Urinary bladder (tissue), 4 donors: ENCODE results near the gene PDE8B. TPM values are rescaled to one million over a fixed set of nuclear protein-coding genes. Genes with fewer than 3 reads are reported as not detected.

Experiments used
- DNase-seq: peaks from one replicate; pipeline ENCODE4 v3.0.0-alpha.2; 2015; ENCODE audit errors: extremely low spot score
- H3K27ac ChIP-seq: one replicate; pipeline ENCODE4 v1.5.1; 2013; ENCODE audit warnings: low read depth, mild to moderate bottlenecking, moderate library complexity
- H3K36me3 ChIP-seq: one replicate; pipeline ENCODE4 v1.6.1; 2013; ENCODE audit warnings: mild to moderate bottlenecking, moderate library complexity; ENCODE audit not compliant: insufficient read depth
- H3K4me1 ChIP-seq: one replicate; pipeline ENCODE4 v1.6.1; 2013; ENCODE audit warnings: mild to moderate bottlenecking, moderate library complexity; ENCODE audit not compliant: insufficient read depth
- H3K4me3 ChIP-seq: one replicate; pipeline ENCODE4 v1.5.1; 2013; ENCODE audit warnings: low read depth, low read length
- WGBS: extraction: QIAGEN DNeasy Blood & Tissue Kit; methylation state at CpG from one replicate; pipeline ENCODE4 v1.1.7; 2013; 5-methylcytosine and 5-hydroxymethylcytosine counted together
- polyA plus RNA-seq: library from polyadenylated mRNA; stranded (reverse); fragments of 200-250 nt; gene quantifications from one replicate; pipeline ENCODE4 v1.2.3, GENCODE V29; 2013
- total RNA-seq: library from RNA; depleted of rRNA; stranded (reverse); fragments of >200 nt; gene quantifications from one replicate; pipeline ENCODE4 v1.2.3, GENCODE V29; 2014
- donor health status: healthy with polysubstance abuse.
- donor health status: healthy.

PDE8B gene
- total and polyA plus RNA-seq, 2 donors = 2.4 to 2.9 TPM

DNA sequence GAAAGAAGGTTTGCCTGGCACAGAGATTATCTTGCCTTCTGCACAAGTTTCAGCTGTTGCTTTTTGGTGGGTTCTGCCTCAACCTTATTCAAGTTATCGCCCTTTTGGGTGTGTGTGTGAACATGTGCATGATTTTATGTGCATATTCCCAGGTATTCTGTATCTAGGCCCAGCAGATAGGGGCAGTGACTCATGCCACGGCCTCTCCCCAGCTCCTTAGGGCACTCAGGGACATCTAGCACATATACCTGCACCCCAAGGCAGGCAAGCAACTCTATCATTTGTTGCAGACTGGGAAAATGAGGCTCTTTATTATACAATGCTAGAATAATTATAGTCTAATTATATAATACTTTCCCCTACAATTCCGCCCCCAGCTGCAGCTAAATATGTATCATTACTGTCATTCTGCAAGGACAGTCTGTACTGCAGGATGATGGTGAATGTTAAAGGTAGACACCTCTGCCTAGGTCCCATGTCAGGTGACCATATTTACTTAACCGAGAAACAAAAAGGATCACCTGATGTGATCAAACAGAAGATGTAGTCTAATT lies 128.9 kb downstream of the PDE8B start:
- 93% methylated on average over 4 of the region's 4 CpGs for WGBS
- H3K36me3 ChIP-seq = no peaks in the 10 kb centered on the region
- no peak for DNase-seq
- H3K27ac ChIP-seq = no peak overlapping the region
- no peaks in the 10 kb centered on the region for H3K4me1 ChIP-seq
- no peak overlapping the region for H3K4me3 ChIP-seq

GRCh38 chr5:77343165-77343564 lies 132.7 kb downstream of the PDE8B start:
- WGBS = 87% methylated on average over 3 of the region's 3 CpGs
- DNase-seq = no peak
- H3K4me3 ChIP-seq = no peak overlapping the region
- no peaks in the 10 kb centered on the region for H3K36me3 ChIP-seq
- no peaks in the 10 kb centered on the region for H3K4me1 ChIP-seq
- H3K27ac ChIP-seq = no peak overlapping the region

DNA sequence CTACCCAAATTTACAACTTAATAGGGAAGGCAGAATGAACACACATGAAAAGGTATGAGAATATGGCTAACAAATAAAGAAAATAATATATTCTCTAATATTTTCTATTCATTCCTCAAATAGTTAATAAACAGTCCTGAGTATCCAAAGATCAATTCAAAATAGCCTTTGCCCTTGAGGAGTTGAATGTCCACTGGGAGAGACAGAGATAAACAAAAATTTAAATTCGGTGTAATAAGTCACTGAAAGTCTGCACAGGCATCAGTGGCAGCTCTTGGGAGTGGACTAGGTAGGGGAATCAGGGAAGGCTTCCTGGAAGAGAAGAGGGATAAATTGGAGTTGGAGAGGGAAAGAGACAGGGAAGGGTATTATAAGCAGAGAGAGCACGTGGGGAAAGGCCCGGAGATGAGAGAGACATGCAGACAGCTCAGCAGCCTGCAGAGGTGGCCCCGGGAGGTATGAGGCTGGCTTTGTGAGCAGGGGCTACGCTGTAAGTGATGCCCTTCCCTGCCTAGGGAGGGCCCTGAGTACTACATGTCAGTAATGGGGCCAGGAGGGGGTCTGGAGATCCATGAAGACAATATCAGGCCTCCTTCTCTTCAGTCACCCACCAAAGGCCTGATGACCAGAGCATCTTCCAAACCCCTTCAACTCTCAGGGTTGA lies 137.1 kb downstream of the PDE8B start:
- WGBS = 88% methylated on average over 5 of the region's 5 CpGs
- no peak overlapping the region for H3K4me3 ChIP-seq
- no peaks in the 10 kb centered on the region for H3K36me3 ChIP-seq
- no peaks in the 10 kb centered on the region for H3K4me1 ChIP-seq
- H3K27ac ChIP-seq = no peak overlapping the region
- DNase-seq = no peak

GRCh38 chr5:77353251-77353650 lies 142.8 kb downstream of the PDE8B start:
- no peaks in the 10 kb centered on the region for H3K4me1 ChIP-seq
- H3K27ac ChIP-seq = no peak overlapping the region
- no peak overlapping the region for H3K4me3 ChIP-seq
- no peak for DNase-seq
- no peaks in the 10 kb centered on the region for H3K36me3 ChIP-seq
- 94% methylated on average over 4 of the region's 4 CpGs for WGBS

- Histone ChIP-seq H3K27ac (no peak overlapping the region), H3K36me3 (no peaks in the 10 kb centered on the region), H3K4me3 (no peak overlapping the region), H3K4me1 (no peaks in the 10 kb centered on the region)
- no peak for DNase-seq
- WGBS = 98% methylated on average over 2 of the region's 2 CpGs
Measured at GRCh38 chr5:77354454-77354853, 144.0 kb downstream of the PDE8B start.

DNA sequence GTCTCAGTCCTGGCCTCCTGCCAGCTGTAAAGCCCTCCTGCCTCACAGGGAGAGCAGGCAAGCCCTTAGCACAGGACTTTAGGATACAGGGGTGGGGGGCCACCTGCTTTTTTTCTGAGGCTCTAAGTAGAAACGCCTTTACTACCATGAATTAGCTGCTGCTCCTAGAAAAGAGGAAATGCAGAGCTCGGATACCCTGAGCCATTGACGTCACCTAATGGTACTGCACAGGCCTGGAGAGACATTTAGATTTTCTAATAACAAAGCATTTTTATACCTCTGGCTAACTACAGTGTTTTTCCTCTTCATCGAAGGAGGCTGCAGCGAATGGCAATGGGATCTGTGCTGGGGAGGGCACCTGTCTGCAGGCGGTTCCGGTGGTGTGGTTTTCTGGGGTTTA lies 144.6 kb downstream of the PDE8B start:
- Histone ChIP-seq H3K4me3 (no peak overlapping the region), H3K4me1 (no peaks in the 10 kb centered on the region), H3K36me3 (no peaks in the 10 kb centered on the region), H3K27ac (no peak overlapping the region)
- no peak for DNase-seq
- WGBS = 88% methylated on average over 7 of the region's 7 CpGs

DNA sequence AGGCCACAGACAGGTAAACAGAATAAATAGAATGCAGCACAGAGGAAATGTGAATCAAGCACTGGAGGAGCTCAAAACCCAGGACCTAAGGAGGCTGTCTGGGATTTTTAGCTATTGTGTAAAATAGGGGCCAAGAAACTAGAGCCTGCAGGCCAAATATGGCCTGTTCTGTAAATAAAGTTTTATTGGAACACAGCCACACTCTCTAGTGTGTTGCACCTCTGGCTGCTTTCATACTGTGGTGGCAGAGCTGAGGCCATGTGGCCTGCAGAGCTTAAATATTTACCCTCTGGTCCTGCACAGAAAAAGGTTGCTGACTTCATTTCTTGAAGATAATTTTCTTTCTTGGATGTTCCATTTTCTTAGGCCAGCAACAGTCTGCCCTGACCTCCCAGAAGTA lies 145.3 kb downstream of the PDE8B start:
- Histone ChIP-seq H3K27ac (no peak overlapping the region), H3K4me3 (no peak overlapping the region), H3K4me1 (no peaks in the 10 kb centered on the region), H3K36me3 (no peaks in the 10 kb centered on the region)
- no peak for DNase-seq

GRCh38 chr5:77356740-77357139 lies 146.3 kb downstream of the PDE8B start:
- no peak overlapping the region for H3K4me3 ChIP-seq
- WGBS = 79% methylated on average over 3 of the region's 3 CpGs
- no peaks in the 10 kb centered on the region for H3K4me1 ChIP-seq
- H3K36me3 ChIP-seq = no peaks in the 10 kb centered on the region
- no peak for DNase-seq
- H3K27ac ChIP-seq = no peak overlapping the region

DNA sequence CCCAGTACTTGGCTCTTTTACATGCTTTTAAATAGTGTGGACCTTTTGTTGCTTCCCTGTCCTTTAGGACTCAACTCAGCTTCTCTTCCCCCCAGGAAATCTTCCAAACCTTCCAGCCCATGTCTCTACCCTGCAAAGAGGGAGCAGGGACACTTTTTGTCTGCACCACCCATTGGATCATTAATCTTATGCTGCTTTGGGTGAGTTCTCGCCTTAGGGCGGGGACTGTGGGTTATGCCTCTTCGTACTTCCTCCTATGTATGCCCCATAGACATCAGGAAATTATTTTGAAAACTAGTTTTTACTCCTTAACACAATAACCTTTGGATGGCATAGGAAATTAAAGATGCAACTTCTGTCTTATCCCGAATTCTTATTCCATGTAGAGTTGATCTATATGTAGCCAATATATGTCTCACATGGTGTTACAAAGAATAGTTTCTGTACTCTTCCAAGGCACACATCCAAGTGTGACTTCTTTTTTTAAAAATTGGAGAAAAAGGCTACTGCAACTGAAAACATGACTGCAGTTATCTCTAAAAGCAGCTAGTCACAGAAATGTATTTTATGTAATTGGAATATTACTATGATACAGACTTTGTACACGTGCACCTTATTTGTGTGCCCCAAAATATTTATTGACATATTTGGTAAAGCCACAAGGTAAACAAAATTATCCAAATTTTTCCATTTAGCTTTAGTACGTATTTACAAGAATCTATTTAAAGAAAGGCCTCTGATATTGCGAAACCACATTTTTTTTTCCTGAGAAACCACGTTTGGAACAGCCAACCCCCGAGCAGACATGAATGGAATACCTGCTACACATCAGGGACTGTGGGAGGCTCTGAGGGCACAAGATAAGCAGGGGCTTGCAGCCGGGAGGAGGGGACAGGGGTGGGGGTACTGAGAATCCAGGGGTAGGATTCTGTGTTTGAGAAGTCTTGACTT lies 148.1 kb downstream of the PDE8B start:
- H3K27ac ChIP-seq = no peak overlapping the region
- H3K4me1 ChIP-seq = no peaks in the 10 kb centered on the region
- WGBS = 53% methylated on average over 10 of the region's 10 CpGs
- H3K4me3 ChIP-seq = no peak overlapping the region
- DNase-seq = no peak
- no peaks in the 10 kb centered on the region for H3K36me3 ChIP-seq

- H3K27ac ChIP-seq = no peak overlapping the region
- WGBS = 65% methylated on average over 6 of the region's 6 CpGs
- no peak overlapping the region for H3K4me3 ChIP-seq
- H3K4me1 ChIP-seq = no peaks in the 10 kb centered on the region
- DNase-seq = no peak
- no peaks in the 10 kb centered on the region for H3K36me3 ChIP-seq
Measured at GRCh38 chr5:77359231-77359630, 148.8 kb downstream of the PDE8B start.

GRCh38 chr5:77360381-77360780 lies 149.9 kb downstream of the PDE8B start:
- no peak overlapping the region for H3K27ac ChIP-seq
- H3K36me3 ChIP-seq = no peaks in the 10 kb centered on the region
- no peaks in the 10 kb centered on the region for H3K4me1 ChIP-seq
- no peak for DNase-seq
- H3K4me3 ChIP-seq = no peak overlapping the region

DNA sequence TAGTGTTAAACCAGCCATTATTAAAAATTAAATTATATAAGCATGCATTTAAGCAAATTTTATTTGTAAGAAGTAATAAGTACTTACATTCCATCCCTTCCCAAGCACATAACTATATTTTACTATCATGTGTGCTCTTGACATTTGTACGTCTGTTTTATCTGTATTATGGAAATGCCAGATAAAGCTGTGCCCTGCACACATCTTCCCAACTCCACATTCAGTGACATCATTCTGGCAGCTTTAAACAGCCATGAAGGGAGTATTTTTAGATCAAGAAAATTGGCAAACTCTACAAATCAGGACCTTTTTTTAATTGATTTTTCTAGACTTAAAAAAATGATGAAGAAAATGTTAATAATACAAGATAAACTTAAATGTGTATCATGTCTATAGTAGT lies 150.5 kb downstream of the PDE8B start:
- 59% methylated on average over 1 of the region's 1 CpG for WGBS
- no peaks in the 10 kb centered on the region for H3K4me1 ChIP-seq

DNA sequence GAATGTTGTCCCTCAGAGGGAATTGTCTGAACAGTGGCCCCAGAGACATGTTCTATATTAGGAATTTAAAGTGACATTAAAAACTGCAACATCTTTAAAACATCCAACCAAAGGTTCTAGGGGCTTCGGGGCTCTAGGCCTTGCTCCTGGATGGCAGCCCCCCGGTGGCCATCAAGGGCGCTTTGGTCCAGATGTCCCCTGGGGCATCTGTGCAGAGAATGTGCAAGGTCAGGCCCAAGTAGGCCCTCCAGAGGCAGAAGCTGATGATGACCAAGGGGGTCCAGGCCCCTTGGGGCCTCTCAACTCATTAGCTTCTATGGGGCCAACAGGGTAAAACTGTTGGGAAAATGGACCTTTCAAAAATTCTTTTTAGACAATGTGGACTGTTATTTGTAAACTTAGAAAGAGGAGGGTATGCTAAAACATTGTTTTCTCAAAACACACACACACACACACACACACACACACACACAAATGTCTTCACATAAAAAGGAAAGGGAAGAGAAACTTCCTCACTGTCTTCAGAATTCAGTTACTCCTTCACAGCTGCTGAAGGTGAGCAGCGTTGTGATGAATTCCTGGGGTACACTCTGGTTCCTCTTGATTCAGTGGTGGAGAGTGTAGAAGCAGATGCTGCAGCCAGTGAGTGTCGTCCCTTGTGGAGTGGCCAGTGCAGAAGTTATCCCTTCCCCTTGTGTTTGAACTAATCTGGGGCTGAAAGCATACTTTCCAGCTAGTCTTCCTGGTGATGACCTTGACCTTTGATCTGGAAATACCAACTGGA lies 156.4 kb downstream of the PDE8B start:
- Histone ChIP-seq H3K4me1 (no peaks in the 10 kb centered on the region), H3K27ac (no peak overlapping the region), H3K4me3 (no peak overlapping the region), H3K36me3 (no peaks in the 10 kb centered on the region)
- WGBS = 89% methylated on average over 5 of the region's 5 CpGs
- DNase-seq = no peak

More for the DNA sequence above, 150.5 kb downstream of the PDE8B start:
- H3K36me3 ChIP-seq = no peaks in the 10 kb centered on the region
- H3K4me3 ChIP-seq = no peak overlapping the region
- no peak for DNase-seq
- H3K27ac ChIP-seq = no peak overlapping the region
